ENCODE measurements around the gene ETDA. TPM values are rescaled to one million over a fixed set of nuclear protein-coding genes. Genes with fewer than 3 reads are reported as not detected.

The ETDA gene
- total RNA-seq, 1 experiment from 2014 or later = not detected

DNA sequence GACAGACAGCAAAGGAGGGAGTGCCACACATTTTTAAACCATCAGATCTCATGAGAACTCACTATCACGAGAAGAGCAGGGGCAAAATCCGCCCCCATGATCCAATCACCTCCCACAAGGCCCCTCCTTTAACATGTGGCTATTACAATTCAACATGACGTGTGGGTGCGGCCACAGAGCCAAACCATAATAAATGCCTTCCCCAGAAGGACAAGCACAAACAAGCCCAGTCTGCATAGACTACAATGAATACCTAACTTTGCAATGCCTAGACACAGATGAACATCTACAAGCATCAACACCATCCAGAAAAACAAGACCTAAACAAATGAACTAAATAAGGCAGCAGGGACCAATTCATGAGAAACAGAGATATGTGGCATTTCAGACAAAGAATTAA, 12.3 kb downstream of the ETDA start:
- intact Hi-C loops (cut with micrococcal nuclease; ENCODE audit: unreplicated experiment) = no loop called here
- H3K36me3 ChIP-seq (ENCODE audit: insufficient read depth, low read length, poor library complexity, severe bottlenecking) = no peaks in the 10 kb centered on the region
- H3K27ac ChIP-seq (ENCODE audit: low read depth, low read length, poor library complexity, severe bottlenecking) = no peak overlapping the region
- DNase-seq (ENCODE audit: low spot score) = no peak
- no TSS peak for BruUV-seq (replicated peaks)
- ChIA-PET POLR2A (ENCODE audit: low non-redundant PET) (no interaction called here), CTCF (no interaction called here)
- H3K9me3 ChIP-seq (ENCODE audit: low read depth, low read length, poor library complexity, severe bottlenecking) = peaks cover 9% of the 10 kb centered on the region
- no peak overlapping the region for H3K4me3 ChIP-seq (ENCODE audit: low read depth, low read length, poor library complexity, severe bottlenecking)
- TF ChIP-seq EZH2 (IDR thresholded peaks at IDR 0.05; ENCODE audit: borderline replicate concordance, low read depth, low read length, poor library complexity, severe bottlenecking) = no peak
- TF ChIP-seq, protein P1, sequence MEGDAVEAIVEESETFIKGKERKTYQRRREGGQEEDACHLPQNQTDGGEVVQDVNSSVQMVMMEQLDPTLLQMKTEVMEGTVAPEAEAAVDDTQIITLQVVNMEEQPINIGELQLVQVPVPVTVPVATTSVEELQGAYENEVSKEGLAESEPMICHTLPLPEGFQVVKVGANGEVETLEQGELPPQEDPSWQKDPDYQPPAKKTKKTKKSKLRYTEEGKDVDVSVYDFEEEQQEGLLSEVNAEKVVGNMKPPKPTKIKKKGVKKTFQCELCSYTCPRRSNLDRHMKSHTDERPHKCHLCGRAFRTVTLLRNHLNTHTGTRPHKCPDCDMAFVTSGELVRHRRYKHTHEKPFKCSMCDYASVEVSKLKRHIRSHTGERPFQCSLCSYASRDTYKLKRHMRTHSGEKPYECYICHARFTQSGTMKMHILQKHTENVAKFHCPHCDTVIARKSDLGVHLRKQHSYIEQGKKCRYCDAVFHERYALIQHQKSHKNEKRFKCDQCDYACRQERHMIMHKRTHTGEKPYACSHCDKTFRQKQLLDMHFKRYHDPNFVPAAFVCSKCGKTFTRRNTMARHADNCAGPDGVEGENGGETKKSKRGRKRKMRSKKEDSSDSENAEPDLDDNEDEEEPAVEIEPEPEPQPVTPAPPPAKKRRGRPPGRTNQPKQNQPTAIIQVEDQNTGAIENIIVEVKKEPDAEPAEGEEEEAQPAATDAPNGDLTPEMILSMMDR (conservative IDR thresholded peaks at IDR 0.05; ENCODE audit: low read depth, low read length) = no peak
- no peaks in the 10 kb centered on the region for H3K4me1 ChIP-seq (ENCODE audit: insufficient read depth, low read length, poor library complexity, severe bottlenecking)
- H3K27me3 ChIP-seq (replicated peaks; ENCODE audit: insufficient read depth, low read depth, low read length, poor library complexity) = no peaks in the 10 kb centered on the region

DNA sequence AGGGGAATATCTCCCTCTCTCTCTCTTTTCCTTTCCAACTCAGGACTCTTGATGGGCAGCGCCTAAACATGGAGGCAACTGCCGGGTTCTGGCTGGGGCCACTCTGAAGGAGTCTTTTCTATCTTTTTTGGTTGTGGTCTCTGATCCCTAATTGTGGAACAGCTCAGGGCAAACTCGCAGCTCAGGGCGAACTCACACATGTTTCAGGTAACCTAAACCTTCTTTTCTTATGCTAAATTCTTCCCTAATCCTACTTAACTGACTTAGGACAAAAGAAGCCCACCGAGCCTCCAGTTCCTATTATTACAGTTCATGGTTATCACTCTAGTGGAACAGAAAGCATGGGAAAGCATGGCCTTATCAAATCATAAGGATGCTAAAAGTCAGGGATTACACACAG, 21.3 kb downstream of the ETDA start:
- no peak overlapping the region for H3K4me3 ChIP-seq (ENCODE audit: low read depth, low read length, poor library complexity, severe bottlenecking)
- no TSS peak for BruUV-seq (replicated peaks)
- TF ChIP-seq, protein P1 (conservative IDR thresholded peaks at IDR 0.05; ENCODE audit: low read depth, low read length) = no peak
- no peak for TF ChIP-seq EZH2 (IDR thresholded peaks at IDR 0.05; ENCODE audit: borderline replicate concordance, low read depth, low read length, poor library complexity, severe bottlenecking)
- ChIA-PET POLR2A (ENCODE audit: low non-redundant PET) (no interaction called here), CTCF (no interaction called here)
- no peaks in the 10 kb centered on the region for H3K27me3 ChIP-seq (replicated peaks; ENCODE audit: insufficient read depth, low read depth, low read length, poor library complexity)
- no peak overlapping the region for H3K27ac ChIP-seq (ENCODE audit: low read depth, low read length, poor library complexity, severe bottlenecking)
- no peak for DNase-seq (ENCODE audit: low spot score)
- H3K9me3 ChIP-seq (ENCODE audit: low read depth, low read length, poor library complexity, severe bottlenecking) = peaks cover 5% of the 10 kb centered on the region
- intact Hi-C loops (cut with micrococcal nuclease; ENCODE audit: unreplicated experiment) = no loop called here
- H3K4me1 ChIP-seq (ENCODE audit: insufficient read depth, low read length, poor library complexity, severe bottlenecking) = no peaks in the 10 kb centered on the region
- no peaks in the 10 kb centered on the region for H3K36me3 ChIP-seq (ENCODE audit: insufficient read depth, low read length, poor library complexity, severe bottlenecking)

GRCh38 chrX:135275973-135276372, 24.1 kb downstream of the ETDA start:
- intact Hi-C loops (cut with micrococcal nuclease; ENCODE audit: unreplicated experiment) = no loop called here
- TF ChIP-seq EZH2 (IDR thresholded peaks at IDR 0.05; ENCODE audit: borderline replicate concordance, low read depth, low read length, poor library complexity, severe bottlenecking) = no peak
- TF ChIP-seq, protein P1 (conservative IDR thresholded peaks at IDR 0.05; ENCODE audit: low read depth, low read length) = no peak
- Histone ChIP-seq H3K9me3 (ENCODE audit: low read depth, low read length, poor library complexity, severe bottlenecking) (no peaks in the 10 kb centered on the region), H3K4me1 (ENCODE audit: insufficient read depth, low read length, poor library complexity, severe bottlenecking) (no peaks in the 10 kb centered on the region), H3K4me3 (ENCODE audit: low read depth, low read length, poor library complexity, severe bottlenecking) (no peak overlapping the region), H3K27ac (ENCODE audit: low read depth, low read length, poor library complexity, severe bottlenecking) (no peak overlapping the region), H3K27me3 (replicated peaks; ENCODE audit: insufficient read depth, low read depth, low read length, poor library complexity) (no peaks in the 10 kb centered on the region), H3K36me3 (ENCODE audit: insufficient read depth, low read length, poor library complexity, severe bottlenecking) (no peaks in the 10 kb centered on the region)
- DNase-seq (ENCODE audit: low spot score) = no peak
- BruUV-seq (replicated peaks) = no TSS peak
- ChIA-PET CTCF (no interaction called here), POLR2A (ENCODE audit: low non-redundant PET) (no interaction called here)

All from A673 (cell line).